Peyer's patch (tissue), 4 donors: ENCODE results near the gene FAM50B. TPM values are rescaled to one million over a fixed set of nuclear protein-coding genes. Genes with fewer than 3 reads are reported as not detected.

Experiments used
- DNase-seq, 3 donors: peaks; one replicate each; pipeline ENCODE4 v3.0.0-alpha.2; 2017 to 2019
- H3K27ac ChIP-seq, 4 donors: fragments of 200-600 bp; sonication (generic); one replicate each; pipeline ENCODE4 v1.5.1; 2016 to 2019
- H3K27me3 ChIP-seq, 2 donors: fragments of 200-600 bp; sonication (generic); one replicate each; pipeline ENCODE4 v1.5.1; 2019
- H3K36me3 ChIP-seq, 3 donors: fragments of 200-600 bp; sonication (generic); one replicate each; pipeline ENCODE4 v1.5.1; 2016 to 2019
- H3K4me1 ChIP-seq, 4 donors: fragments of 200-600 bp; sonication (generic); one replicate each; pipeline ENCODE4 v1.5.1; 2016 to 2019
- H3K4me3 ChIP-seq, 4 donors: fragments of 200-600 bp; sonication (generic); 1 replicate in 3 of 4; 2 replicates in 1 of 4; pipeline ENCODE4 v1.5.1; 2016 to 2019; ENCODE audit warnings: mild to moderate bottlenecking in 1 of 4
- H3K9me3 ChIP-seq, 4 donors: fragments of 200-600 bp; sonication (generic); one replicate each; pipeline ENCODE4 v1.5.1; 2016 to 2019; ENCODE audit warnings: mild to moderate bottlenecking in 1 of 4
- CTCF ChIP-seq, 6 experiments: fragments of 450-650 bp in 4 of 6; fragments of 200-600 bp in 2 of 6; sonication (generic) in 1 of 6; IDR thresholded peaks; one replicate each; pipeline ENCODE4 v1.5.1; 2017 to 2019; ENCODE audit warnings: antibody characterized with exemption in 6 of 6, mild to moderate bottlenecking in 3 of 6, moderate library complexity in 1 of 6
- POLR2A ChIP-seq, 2 donors: fragments of 450-650 bp; IDR thresholded peaks; one replicate each; pipeline ENCODE4 v1.5.1; 2017; ENCODE audit warnings: antibody characterized with exemption in 2 of 2, mild to moderate bottlenecking in 2 of 2, moderate library complexity in 2 of 2
- total RNA-seq, 4 donors: library from RNA; depleted of rRNA; stranded (reverse); fragments of >200 nt; gene quantifications; one replicate each; pipeline ENCODE4 v1.1.0, GENCODE V29; 2016

The FAM50B gene
- total RNA-seq, 4 donors from 2014 or later: 3.3 to 10.7 (median 4.7) TPM

GRCh38 chr6:3837781-3838180 lies 11.4 kb upstream of the FAM50B start:
- no peak for DNase-seq
- H3K27ac ChIP-seq: no peak overlapping the region
- no peaks in the 10 kb centered on the region for H3K36me3 ChIP-seq
- H3K27me3 ChIP-seq: no peaks in the 10 kb centered on the region
- peaks cover 0 to 9% (median 2%) of the 10 kb centered on the region in 4 donors for H3K4me1 ChIP-seq
- H3K4me3 ChIP-seq: no peak overlapping the region
- no peaks in the 10 kb centered on the region for H3K9me3 ChIP-seq
- TF ChIP-seq POLR2A (IDR thresholded peaks at IDR 0.05) (no peak), CTCF (IDR thresholded peaks at IDR 0.05) (no peak)

- H3K4me1 ChIP-seq: peaks cover 0 to 9% (median 2%) of the 10 kb centered on the region in 4 donors
- no peaks in the 10 kb centered on the region for H3K9me3 ChIP-seq
- TF ChIP-seq POLR2A (IDR thresholded peaks at IDR 0.05) (no peak), CTCF (IDR thresholded peaks at IDR 0.05) (no peak)
- H3K27ac ChIP-seq: no peak overlapping the region
- H3K4me3 ChIP-seq: no peak overlapping the region
- no peaks in the 10 kb centered on the region for H3K36me3 ChIP-seq
- no peak for DNase-seq
- H3K27me3 ChIP-seq: no peaks in the 10 kb centered on the region
These were observed 9.9 kb upstream of the FAM50B start for GRCh38 chr6:3838992-3839867.

- H3K36me3 ChIP-seq: no peaks in the 10 kb centered on the region
- peaks cover 0 to 3% (median 0%) of the 10 kb centered on the region in 4 donors for H3K4me1 ChIP-seq
- no peak overlapping the region for H3K27ac ChIP-seq
- no peaks in the 10 kb centered on the region for H3K9me3 ChIP-seq
- no peaks in the 10 kb centered on the region for H3K27me3 ChIP-seq
- no peak for TF ChIP-seq CTCF (IDR thresholded peaks at IDR 0.05)
- no peak for TF ChIP-seq POLR2A (IDR thresholded peaks at IDR 0.05)
- no peak overlapping the region for H3K4me3 ChIP-seq
- DNase-seq: no peak
These were observed 8.1 kb upstream of the FAM50B start for GRCh38 chr6:3841066-3841454.

GRCh38 chr6:3841711-3842565 lies 7.2 kb upstream of the FAM50B start:
- TF ChIP-seq CTCF (IDR thresholded peaks at IDR 0.05): no peak
- TF ChIP-seq POLR2A (IDR thresholded peaks at IDR 0.05): no peak
- no peaks in the 10 kb centered on the region for H3K27me3 ChIP-seq
- no peak overlapping the region for H3K27ac ChIP-seq
- H3K4me1 ChIP-seq: no peaks in the 10 kb centered on the region
- DNase-seq: no peak
- H3K4me3 ChIP-seq: no peak overlapping the region
- H3K9me3 ChIP-seq: no peaks in the 10 kb centered on the region
- no peaks in the 10 kb centered on the region for H3K36me3 ChIP-seq

GRCh38 chr6:3843379-3844096 lies 5.6 kb upstream of the FAM50B start:
- Histone ChIP-seq H3K4me3 (no peak overlapping the region), H3K4me1 (no peaks in the 10 kb centered on the region), H3K27ac (no peak overlapping the region), H3K36me3 (no peaks in the 10 kb centered on the region), H3K27me3 (no peaks in the 10 kb centered on the region), H3K9me3 (no peaks in the 10 kb centered on the region)
- no peak for DNase-seq
- TF ChIP-seq POLR2A (IDR thresholded peaks at IDR 0.05) (no peak), CTCF (IDR thresholded peaks at IDR 0.05) (no peak)
